GM10847 (cell line): Measurements from ENCODE around the gene CFAP74.

ENCODE experiments used
- POLR2A ChIP-seq: IDR thresholded peaks from 2 replicates; pipeline ENCODE4 v1.6.1; 2011; ENCODE audit not compliant: insufficient read length; ENCODE audit errors: extremely low read depth

CFAP74 gene

DNA sequence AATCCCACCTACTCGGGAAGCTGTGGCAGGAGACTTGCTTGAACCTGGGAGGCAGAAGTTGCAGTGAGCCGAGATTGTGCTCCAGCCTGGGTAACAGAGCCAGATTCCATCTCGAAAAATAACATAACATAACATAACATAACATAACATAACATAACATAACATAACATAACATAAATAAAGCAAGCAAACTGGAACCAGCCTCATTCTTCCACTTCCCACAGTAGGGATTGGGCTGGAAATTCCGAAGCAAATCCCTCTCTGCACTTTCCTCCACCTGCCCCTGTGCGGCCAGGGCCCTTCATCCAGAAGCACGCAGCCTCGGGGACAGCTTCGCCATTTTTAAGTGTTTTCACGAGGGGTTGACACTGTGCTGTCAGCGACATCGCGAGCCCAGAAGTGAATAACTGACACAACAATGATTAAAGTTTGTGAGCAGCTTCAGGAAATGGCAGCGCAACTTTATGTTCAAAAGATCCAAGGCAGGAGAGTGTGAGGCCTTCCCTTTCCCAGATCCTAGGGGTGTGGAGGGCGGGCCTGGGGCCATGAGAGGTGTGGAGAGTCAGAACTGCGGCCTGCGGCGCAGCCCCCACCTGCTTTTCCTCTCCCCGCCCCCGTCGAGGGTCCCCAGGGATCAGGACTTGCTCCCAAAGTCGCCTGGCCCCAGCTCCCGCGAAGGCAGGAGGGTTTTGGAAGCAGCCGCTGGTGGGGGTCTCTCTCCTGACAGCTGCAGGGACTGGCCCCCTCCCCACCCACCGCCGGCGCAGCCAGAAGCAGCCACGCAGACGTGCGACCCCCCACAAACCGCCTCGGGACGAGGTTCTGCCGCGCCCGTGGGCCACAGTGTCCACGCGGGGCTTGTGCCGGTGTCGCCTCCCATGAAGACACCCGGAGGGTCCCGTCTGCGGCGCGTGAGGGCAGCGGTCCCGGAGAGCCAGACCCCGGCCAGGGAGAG lies 14.9 kb upstream of the CFAP74 start:
- TF ChIP-seq POLR2A, result no peak

- no peak for TF ChIP-seq POLR2A
Observed at GRCh38 chr1:2016123-2016522, 12.5 kb upstream of the CFAP74 start.

GRCh38 chr1:2014741-2015735 lies 11.5 kb upstream of the CFAP74 start:
- no peak for TF ChIP-seq POLR2A

GRCh38 chr1:2014181-2014580 lies 10.6 kb upstream of the CFAP74 start:
- no peak for TF ChIP-seq POLR2A

- no peak for TF ChIP-seq POLR2A
Observed at GRCh38 chr1:2009101-2010053, 5.8 kb upstream of the CFAP74 start.

DNA sequence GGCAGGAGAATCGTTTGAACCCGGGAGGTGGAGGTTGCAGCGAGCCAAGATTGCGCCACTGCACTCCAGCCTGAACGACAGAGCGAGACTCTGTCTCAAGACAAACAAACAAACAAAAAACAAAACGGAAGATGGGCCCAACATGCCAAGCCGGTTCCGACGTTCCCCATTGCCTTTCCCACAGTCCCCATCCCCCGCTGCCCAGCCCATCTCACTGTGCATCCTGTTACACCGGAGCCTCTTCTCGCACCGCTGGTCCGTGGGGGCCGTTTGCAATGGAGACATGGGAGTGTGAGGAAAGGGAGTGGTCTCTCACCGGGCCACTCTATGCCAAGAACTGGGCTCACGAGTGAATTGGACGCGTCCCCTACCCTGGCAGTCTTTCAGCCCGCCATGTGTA lies 1.3 kb upstream of the CFAP74 start:
- TF ChIP-seq POLR2A, result no peak

DNA sequence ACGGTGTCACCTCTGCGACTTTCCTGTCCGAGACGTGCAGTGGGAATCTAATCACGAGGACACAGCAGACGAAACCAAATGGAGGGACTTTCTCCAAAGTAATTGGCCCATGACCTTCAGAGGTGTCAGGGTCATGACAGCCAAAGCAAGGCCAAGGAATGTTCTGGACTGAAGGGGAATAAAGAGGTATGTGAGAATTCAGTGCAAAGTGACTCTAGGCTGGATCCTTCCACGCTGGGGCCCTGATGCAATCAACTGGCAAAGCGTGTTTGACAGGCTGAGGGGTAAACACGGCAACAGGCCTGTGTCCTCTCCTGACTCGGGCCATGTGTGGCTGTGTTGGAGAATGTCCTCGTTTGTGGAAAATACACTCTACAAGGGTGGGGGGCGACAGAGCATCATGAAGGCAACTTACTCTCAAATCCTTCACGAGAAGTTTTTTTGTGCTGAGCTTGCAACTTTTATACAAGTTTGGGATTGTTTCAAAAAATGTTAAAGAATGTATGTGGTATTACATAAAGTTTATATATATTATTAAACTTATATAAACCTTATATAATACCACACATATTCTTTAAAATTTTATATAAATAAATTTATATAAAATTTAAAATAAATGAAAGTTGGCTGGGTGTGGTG lies 1.7 kb downstream of the CFAP74 start:
- no peak for TF ChIP-seq POLR2A

DNA sequence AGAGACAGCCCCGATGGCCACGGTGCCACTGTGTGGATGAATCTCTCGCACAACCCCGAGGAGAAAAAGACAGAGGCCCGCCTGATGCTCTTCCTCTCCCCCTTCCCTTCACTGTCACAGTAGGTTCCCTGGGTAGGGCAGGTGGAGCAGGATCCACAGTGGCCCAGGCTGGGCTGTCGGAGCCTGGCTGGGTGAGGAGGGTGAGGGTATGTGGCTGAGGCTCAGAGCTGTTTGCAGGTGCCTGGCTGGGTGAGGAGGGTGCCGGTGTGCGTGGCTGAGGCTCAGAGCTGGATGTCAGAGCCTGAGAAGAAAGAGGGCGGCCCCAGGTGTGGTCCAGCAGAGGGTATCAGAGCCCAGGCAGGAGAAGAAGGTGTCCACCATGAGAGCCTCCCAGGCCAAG lies 2.7 kb downstream of the CFAP74 start:
- no peak for TF ChIP-seq POLR2A

- no peak for TF ChIP-seq POLR2A
Observed at GRCh38 chr1:2000432-2000831, 3.2 kb downstream of the CFAP74 start.

- no peak for TF ChIP-seq POLR2A
Observed at GRCh38 chr1:1997576-1997975, 6.0 kb downstream of the CFAP74 start.

DNA sequence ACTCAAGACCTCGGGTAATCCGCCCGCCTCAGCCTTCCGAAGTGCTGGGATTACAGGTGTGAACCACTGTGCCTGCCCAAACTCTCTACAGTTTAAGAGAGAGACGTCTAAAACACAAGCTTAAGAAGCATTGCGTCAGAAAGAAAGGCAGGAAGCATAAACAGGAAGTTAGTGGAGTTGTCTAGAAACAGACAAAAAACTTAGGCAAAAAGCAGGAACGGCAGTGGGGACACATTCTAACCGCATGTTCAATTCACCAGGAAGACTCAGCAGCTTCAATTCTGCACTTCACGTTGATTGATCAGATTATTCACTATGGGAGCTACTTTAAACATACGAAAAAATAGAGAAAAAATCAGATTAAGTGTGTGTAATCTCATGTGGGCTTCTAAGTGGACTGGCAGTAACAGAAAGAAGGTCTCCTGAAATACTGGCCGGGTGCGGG lies 7.4 kb downstream of the CFAP74 start:
- TF ChIP-seq POLR2A, result no peak

GRCh38 chr1:1994536-1994935 lies 9.1 kb downstream of the CFAP74 start:
- TF ChIP-seq POLR2A, result no peak

DNA sequence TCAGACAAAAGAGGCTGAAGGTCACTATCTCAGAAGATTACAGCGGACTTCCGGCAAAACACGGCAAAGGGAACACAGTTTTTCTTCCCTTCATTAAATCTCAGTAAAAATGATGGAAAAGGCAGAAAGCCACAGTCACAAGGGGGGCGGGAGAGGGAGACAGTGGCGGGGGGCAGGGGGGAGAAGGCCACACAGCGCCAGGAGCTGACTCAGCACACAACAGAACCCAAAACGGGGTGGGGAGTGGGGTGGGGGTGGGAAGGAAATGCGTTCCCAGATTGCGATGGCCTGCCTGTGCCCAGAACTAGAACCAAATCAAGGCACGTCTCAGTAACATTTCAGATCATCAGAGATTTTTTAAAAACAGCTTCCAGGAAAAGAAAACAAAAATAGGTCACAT lies 13.4 kb downstream of the CFAP74 start:
- no peak for TF ChIP-seq POLR2A

- TF ChIP-seq POLR2A, result no peak
Observed at GRCh38 chr1:1989789-1990188, 13.8 kb downstream of the CFAP74 start.
